HCT116 (cell line): Measurements from ENCODE around the gene VSNL1. TPM values are rescaled to one million over a fixed set of nuclear protein-coding genes. Genes with fewer than 3 reads are reported as not detected.
A peak's percentile ranks its signal among the peaks of the same experiment; 100 is the strongest.

Experiments
- ATAC-seq: fragments of 200-7000 bp; cut with Tn5 transposase; 2 replicates; pipeline ENCODE4 v1.9.1; 2020; ENCODE audit warnings: mild to moderate bottlenecking, moderate library complexity
- BruUV-seq: library from RNA; stranded (reverse); fragments of 400-500 nt; replicated peaks from 2 replicates; lab custom pipeline; 2021; lab: Mats Ljungman, UMichigan
- CTCF ChIA-PET: fragments of 300-600 bp; sonication (Branson Sonifier 250); formaldehyde crosslinking; loops from one replicate; lab custom pipeline; 2021; ENCODE audit warnings: antibody characterized with exemption; lab: Charles Lee
- POLR2A ChIA-PET: fragments of 300-600, 350-600 bp; sonication (Branson Sonifier 250); formaldehyde crosslinking; loops from one replicate; lab custom pipeline; 2021; ENCODE audit warnings: antibody characterized with exemption; lab: Charles Lee
- RAD21 ChIA-PET, 2 experiments: fragments of 300-600 bp; sonication (Branson Sonifier 250); formaldehyde crosslinking; loops; one replicate each; lab custom pipeline; 2023; ENCODE audit warnings: low total read pairs in 2 of 2; ENCODE audit not compliant: uncharacterized antibody in 2 of 2, unreplicated experiment in 2 of 2, low non-redundant PET in 1 of 2; lab: Charles Lee
- DNase-seq: peaks from one replicate; pipeline ENCODE4 v3.0.0-alpha.2; 2010; ENCODE audit warnings: low read depth, low spot score
- H2AFZ ChIP-seq: fragments of 200-600 bp; shearing (Covaris generic), sonication (generic); 2 replicates; pipeline ENCODE4 v1.6.1; 2017; ENCODE audit warnings: low read depth, mixed run types, mixed read lengths, antibody characterized with exemption, low read length; ENCODE audit not compliant: poor library complexity, severe bottlenecking
- H3K27ac ChIP-seq: 2 replicates; pipeline ENCODE4 v1.5.1; 2012; ENCODE audit warnings: low read depth, low read length
- H3K27me3 ChIP-seq: fragments of 200-600 bp; sonication (generic); 2 replicates; pipeline ENCODE4 v1.6.1; 2016; ENCODE audit warnings: mixed run types, low read length, mixed read lengths; ENCODE audit not compliant: insufficient read depth
- H3K36me3 ChIP-seq, 2 experiments: fragments of 200-500 bp in 1 of 2; fragments of 200-600 bp in 1 of 2; sonication (Bioruptor generic) in 1 of 2; sonication (generic) in 1 of 2; 2 replicates each; pipeline versions ENCODE4 v1.5.1 to v1.6.1; 2014 to 2016; ENCODE audit warnings: low read length in 2 of 2, inconsistent platforms in 1 of 2, mixed read lengths in 1 of 2, mixed run types in 1 of 2; ENCODE audit not compliant: insufficient read depth in 2 of 2, control insufficient read depth in 1 of 2
- H3K4me1 ChIP-seq, 2 experiments: fragments of 200-600 bp in 1 of 2; sonication (generic) in 1 of 2; 2 replicates each; pipeline versions ENCODE4 v1.5.1 to v1.6.1; 2012 to 2017; ENCODE audit warnings: low read length in 2 of 2, inconsistent platforms in 1 of 2, mild to moderate bottlenecking in 1 of 2, mixed read lengths in 1 of 2, mixed run types in 1 of 2, moderate library complexity in 1 of 2; ENCODE audit not compliant: insufficient read depth in 2 of 2, control insufficient read depth in 1 of 2
- H3K4me2 ChIP-seq: fragments of 200-600 bp; sonication (generic); 2 replicates; pipeline ENCODE4 v1.6.1; 2017; ENCODE audit warnings: mixed run types, low read length, mixed read lengths
- H3K4me3 ChIP-seq, 2 experiments: fragments of 200-600 bp in 1 of 2; sonication (generic) in 1 of 2; replicated peaks in 1 of 2; 2 replicates each; pipeline ENCODE4 v1.5.1; 2011 to 2016; ENCODE audit warnings: low read length in 2 of 2, control low read depth in 1 of 2, low read depth in 1 of 2, mild to moderate bottlenecking in 1 of 2, mixed read lengths in 1 of 2, mixed run types in 1 of 2
- H3K79me2 ChIP-seq: fragments of 200-600 bp; sonication (generic); 2 replicates; pipeline ENCODE4 v1.6.1; 2017; ENCODE audit warnings: mild to moderate bottlenecking, mixed run types, low read length, moderate library complexity, mixed read lengths; ENCODE audit not compliant: insufficient read depth
- H3K9ac ChIP-seq: fragments of 200-600 bp; sonication (generic); 2 replicates; pipeline ENCODE4 v1.6.1; 2016; ENCODE audit warnings: low read length, mixed read lengths
- H3K9me2 ChIP-seq: fragments of 200-600 bp; sonication (generic), shearing (Covaris generic); 2 replicates; pipeline ENCODE4 v1.6.1; 2017; ENCODE audit warnings: mixed run types, mild to moderate bottlenecking, moderate library complexity; ENCODE audit not compliant: insufficient read depth
- H3K9me3 ChIP-seq, 2 experiments: fragments of 200-500 bp in 1 of 2; fragments of 200-600 bp in 1 of 2; sonication (Bioruptor generic) in 1 of 2; sonication (generic) in 1 of 2; 2 replicates each; pipeline ENCODE4 v1.6.1; 2014 to 2017; ENCODE audit warnings: low read length in 2 of 2, mixed read lengths in 2 of 2, inconsistent platforms in 1 of 2, low read depth in 1 of 2, mild to moderate bottlenecking in 1 of 2, mixed run types in 1 of 2, moderate library complexity in 1 of 2; ENCODE audit not compliant: control insufficient read depth in 1 of 2, insufficient read depth in 1 of 2
- H4K20me1 ChIP-seq: fragments of 200-600 bp; sonication (generic), shearing (Covaris generic); 2 replicates; pipeline ENCODE4 v1.6.1; 2017; ENCODE audit warnings: mixed run types, mild to moderate bottlenecking, moderate library complexity; ENCODE audit not compliant: insufficient read depth
- ATF3 ChIP-seq: IDR thresholded peaks from 2 replicates; pipeline ENCODE4 v1.6.1; 2012
- CBX3 ChIP-seq: IDR thresholded peaks from 2 replicates; pipeline ENCODE4 v1.6.1; 2012; ENCODE audit warnings: low read depth
- CEBPB ChIP-seq: IDR thresholded peaks from 2 replicates; pipeline ENCODE4 v1.6.1; 2012; ENCODE audit warnings: low read depth
- CTCF ChIP-seq, 3 experiments: fragments of 200-600 bp in 1 of 3; sonication (generic) in 1 of 3; IDR thresholded peaks in 2 of 3; conservative IDR thresholded peaks in 1 of 3; 2 replicates each; pipeline ENCODE4 v1.5.1; 2012 to 2017; ENCODE audit warnings: low read depth in 2 of 3, low read length in 2 of 3, antibody characterized with exemption in 1 of 3, borderline replicate concordance in 1 of 3, control low read depth in 1 of 3, mild to moderate bottlenecking in 1 of 3, mixed read lengths in 1 of 3, mixed run types in 1 of 3, moderate library complexity in 1 of 3; ENCODE audit not compliant: insufficient read depth in 1 of 3
- ELF1 ChIP-seq: IDR thresholded peaks from 2 replicates; pipeline ENCODE4 v1.6.1; 2012; ENCODE audit warnings: low read depth, borderline replicate concordance
- EZH2 ChIP-seq: fragments of 200-600 bp; sonication (generic); IDR thresholded peaks from 2 replicates; pipeline ENCODE4 v1.6.1; 2017; ENCODE audit warnings: antibody characterized with exemption, mixed run types
- FOSL1 ChIP-seq: IDR thresholded peaks from 2 replicates; pipeline ENCODE4 v1.6.1; 2012; ENCODE audit warnings: low read depth
- JUND ChIP-seq: IDR thresholded peaks from 2 replicates; pipeline ENCODE4 v1.6.1; 2012
- MAX ChIP-seq: IDR thresholded peaks from 2 replicates; pipeline ENCODE4 v1.6.1; 2012
- POLR2AphosphoS5 ChIP-seq: IDR thresholded peaks from 2 replicates; pipeline ENCODE4 v1.6.1; 2011; ENCODE audit warnings: mild to moderate bottlenecking, low read depth, low read length, moderate library complexity
- RAD21 ChIP-seq: IDR thresholded peaks from 2 replicates; pipeline ENCODE4 v1.6.1; 2012; ENCODE audit warnings: low read depth, mild to moderate bottlenecking
- REST ChIP-seq: IDR thresholded peaks from 2 replicates; pipeline ENCODE4 v1.6.1; 2012; ENCODE audit warnings: low read depth
- SP1 ChIP-seq: IDR thresholded peaks from 2 replicates; pipeline ENCODE4 v1.6.1; 2012; ENCODE audit warnings: low read depth
- SRF ChIP-seq: IDR thresholded peaks from 2 replicates; pipeline ENCODE4 v1.6.1; 2012; ENCODE audit warnings: low read depth
- ZFX ChIP-seq: fragments of 450-650 bp; IDR thresholded peaks from 2 replicates; pipeline ENCODE4 v1.6.1; 2017
- intact Hi-C: fragments of 100-400 bp; cut with micrococcal nuclease; formaldehyde crosslinking; loops from 2 replicates; pipeline ENCODE4 v1.10.0; 2022
- total RNA-seq: library from RNA; stranded (reverse); gene quantifications from one replicate; pipeline ENCODE4 v1.2.1, GENCODE V29; 2021; ENCODE audit not compliant: unreplicated experiment

The VSNL1 gene
- total RNA-seq, 1 experiment from 2014 or later: 4.6 TPM

GRCh38 chr2:17643031-17643615 lies 102.6 kb downstream of the VSNL1 start:
- Histone ChIP-seq H3K9ac (peak overlapping the region; percentile 35; the same call in 1 of the 2 replicates), H3K79me2 (no peaks in the 10 kb centered on the region), H3K27ac (peak overlapping the region; percentile 20), H4K20me1 (no peaks in the 10 kb centered on the region), H3K4me3 (no peak overlapping the region; a peak in 1 of 4 replicates), H3K9me3 (no peaks in the 10 kb centered on the region), H2AFZ (no peak overlapping the region), H3K4me2 (peak overlapping the region; percentile 52), H3K9me2 (no peaks in the 10 kb centered on the region), H3K27me3 (no peaks in the 10 kb centered on the region), H3K4me1 (peaks cover 6 to 39% of the 10 kb centered on the region in 2 experiments), H3K36me3 (no peaks in the 10 kb centered on the region)
- TF ChIP-seq SRF (peak; percentile 63), ZFX (no peak), FOSL1 (peak; percentile 97), CTCF (IDR thresholded peaks at IDR 0.05 in 2 of 3, conservative IDR thresholded peaks at IDR 0.05 in 1 of 3; ENCODE audit: borderline replicate concordance in 1 of 3, insufficient read depth in 1 of 3, low read depth in 2 of 3, low read length in 2 of 3) (no peak), EZH2 (no peak), POLR2AphosphoS5 (peak; percentile 42; the same call in 1 of the 2 replicates), ELF1 (no peak), RAD21 (0 out of 2 replicates have a peak, but pooled peaks have one; percentile 12), SP1 (peak; percentile 76), CBX3 (peak; percentile 96), REST (no peak), JUND (peak; percentile 97), CEBPB (no peak), ATF3 (no peak), MAX (peak; percentile 95)
- ChIA-PET RAD21 (no interaction called here), CTCF (interaction anchor here (1.7 to 4.6 kb wide), 2 partner anchors 28 to 29 kb away, joined by 4 to 41 read pairs; no protein-coding TSS in a partner anchor), POLR2A (no interaction called here)
- intact Hi-C loops: no loop called here
- DNase-seq (peak; percentile 78), ATAC-seq (peak; percentile 90)
- BruUV-seq: no TSS peak
